ENCODE measurements around the gene FAM222A.

DNA sequence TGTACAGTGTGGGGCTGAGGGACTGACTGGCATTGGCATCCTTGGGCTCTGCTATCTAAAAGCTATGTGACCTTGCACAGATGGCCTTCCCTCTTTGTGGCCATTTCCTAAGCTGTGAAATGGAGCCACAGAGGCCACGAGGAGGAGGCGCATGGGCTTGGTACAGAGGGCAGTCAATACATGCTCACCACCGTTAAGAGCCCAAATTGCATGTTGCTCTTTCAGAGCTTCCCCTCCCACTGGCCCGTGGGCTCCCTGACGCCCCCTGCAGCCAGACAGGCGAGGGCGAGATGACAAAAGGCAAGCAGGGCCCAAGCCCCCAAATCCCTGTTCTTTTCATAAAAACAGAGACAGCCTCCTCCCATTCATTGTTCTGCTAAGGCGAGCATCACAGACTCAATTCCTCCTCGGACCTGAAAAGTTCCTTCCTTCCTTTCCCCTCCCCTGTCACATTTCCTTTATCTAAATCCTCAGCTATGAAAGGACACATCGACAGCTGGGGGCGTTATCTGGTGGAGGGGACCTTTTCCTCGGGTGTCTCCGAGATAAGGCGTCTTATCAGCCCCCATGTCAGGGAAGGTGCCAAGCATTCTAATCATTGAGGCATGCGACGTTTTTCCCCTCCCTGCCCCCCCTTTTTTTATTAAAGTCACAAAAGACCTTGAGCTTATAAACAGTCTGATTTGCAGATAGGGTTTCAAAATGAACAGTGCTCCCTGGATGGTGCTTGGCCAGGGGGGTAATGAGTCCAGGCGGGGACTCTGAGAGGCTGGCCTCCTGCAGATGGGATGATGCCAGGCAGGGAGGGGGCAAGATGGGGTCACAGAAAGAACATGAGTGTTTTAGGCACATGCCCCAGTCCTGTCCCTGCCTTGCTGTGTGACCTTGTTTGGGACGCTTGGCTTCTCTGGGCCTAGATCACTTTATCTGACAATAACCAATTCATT lies 26.4 kb downstream of the FAM222A start:
- TF ChIP-seq YY1 (tag by site-specific recombination; IDR thresholded peaks at IDR 0.05): no peak
- TF ChIP-seq, protein P1, sequence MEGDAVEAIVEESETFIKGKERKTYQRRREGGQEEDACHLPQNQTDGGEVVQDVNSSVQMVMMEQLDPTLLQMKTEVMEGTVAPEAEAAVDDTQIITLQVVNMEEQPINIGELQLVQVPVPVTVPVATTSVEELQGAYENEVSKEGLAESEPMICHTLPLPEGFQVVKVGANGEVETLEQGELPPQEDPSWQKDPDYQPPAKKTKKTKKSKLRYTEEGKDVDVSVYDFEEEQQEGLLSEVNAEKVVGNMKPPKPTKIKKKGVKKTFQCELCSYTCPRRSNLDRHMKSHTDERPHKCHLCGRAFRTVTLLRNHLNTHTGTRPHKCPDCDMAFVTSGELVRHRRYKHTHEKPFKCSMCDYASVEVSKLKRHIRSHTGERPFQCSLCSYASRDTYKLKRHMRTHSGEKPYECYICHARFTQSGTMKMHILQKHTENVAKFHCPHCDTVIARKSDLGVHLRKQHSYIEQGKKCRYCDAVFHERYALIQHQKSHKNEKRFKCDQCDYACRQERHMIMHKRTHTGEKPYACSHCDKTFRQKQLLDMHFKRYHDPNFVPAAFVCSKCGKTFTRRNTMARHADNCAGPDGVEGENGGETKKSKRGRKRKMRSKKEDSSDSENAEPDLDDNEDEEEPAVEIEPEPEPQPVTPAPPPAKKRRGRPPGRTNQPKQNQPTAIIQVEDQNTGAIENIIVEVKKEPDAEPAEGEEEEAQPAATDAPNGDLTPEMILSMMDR (tag by site-specific recombination; IDR thresholded peaks at IDR 0.05): peak; percentile 58; the same call in 1 of the 2 replicates
- TF ChIP-seq MEIS1 (CRISPR knock-in tag; IDR thresholded peaks at IDR 0.05; ENCODE audit: borderline replicate concordance): no peak
- no peak for TF ChIP-seq ZNF660 (tag by site-specific recombination; IDR thresholded peaks at IDR 0.05)
- TF ChIP-seq ZFHX2 (tag by site-specific recombination; conservative IDR thresholded peaks at IDR 0.05): peak; percentile 40; the same call in 1 of the 2 replicates
- TF ChIP-seq, protein P2, sequence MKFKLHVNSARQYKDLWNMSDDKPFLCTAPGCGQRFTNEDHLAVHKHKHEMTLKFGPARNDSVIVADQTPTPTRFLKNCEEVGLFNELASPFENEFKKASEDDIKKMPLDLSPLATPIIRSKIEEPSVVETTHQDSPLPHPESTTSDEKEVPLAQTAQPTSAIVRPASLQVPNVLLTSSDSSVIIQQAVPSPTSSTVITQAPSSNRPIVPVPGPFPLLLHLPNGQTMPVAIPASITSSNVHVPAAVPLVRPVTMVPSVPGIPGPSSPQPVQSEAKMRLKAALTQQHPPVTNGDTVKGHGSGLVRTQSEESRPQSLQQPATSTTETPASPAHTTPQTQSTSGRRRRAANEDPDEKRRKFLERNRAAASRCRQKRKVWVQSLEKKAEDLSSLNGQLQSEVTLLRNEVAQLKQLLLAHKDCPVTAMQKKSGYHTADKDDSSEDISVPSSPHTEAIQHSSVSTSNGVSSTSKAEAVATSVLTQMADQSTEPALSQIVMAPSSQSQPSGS (tag by site-specific recombination; IDR thresholded peaks at IDR 0.05; ENCODE audit: low read depth): no peak
- TF ChIP-seq ZNF792 (tag by site-specific recombination; IDR thresholded peaks at IDR 0.05): no peak

Measured in HEK293 (cell line).